Measurements from ENCODE around the gene KMT2C.

- no peak for TF ChIP-seq ISL1 (CRISPR knock-in tag; IDR thresholded peaks at IDR 0.05)
- no peak for TF ChIP-seq ZFP3 (CRISPR knock-in tag; IDR thresholded peaks at IDR 0.05)
- TF ChIP-seq ESRRG (CRISPR knock-in tag; IDR thresholded peaks at IDR 0.05): no peak
- TF ChIP-seq ZFP30 (CRISPR knock-in tag; IDR thresholded peaks at IDR 0.05): no peak
- TF ChIP-seq GLIS3 (CRISPR knock-in tag; IDR thresholded peaks at IDR 0.05): no peak
- no peak for TF ChIP-seq CSDC2 (CRISPR knock-in tag; IDR thresholded peaks at IDR 0.05)
- TF ChIP-seq ARNTL (CRISPR knock-in tag; IDR thresholded peaks at IDR 0.05; ENCODE audit: borderline replicate concordance, low read depth): no peak
- TF ChIP-seq ZC3H10 (CRISPR knock-in tag; IDR thresholded peaks at IDR 0.05): no peak
- no peak for TF ChIP-seq RARB (CRISPR knock-in tag; IDR thresholded peaks at IDR 0.05)
- no peak for TF ChIP-seq CREB5 (CRISPR knock-in tag; IDR thresholded peaks at IDR 0.05; ENCODE audit: low read depth)
Measured at GRCh38 chr7:152480664-152481063, 44.9 kb upstream of the KMT2C start.
